ENCODE data around the gene CNNM1. TPM values are rescaled to one million over a fixed set of nuclear protein-coding genes. Genes with fewer than 3 reads are reported as not detected.
A peak's percentile ranks its signal among the peaks of the same experiment; 100 is the strongest.

Gene CNNM1
- total RNA-seq, 4 donors from 2014 or later = not detected

DNA sequence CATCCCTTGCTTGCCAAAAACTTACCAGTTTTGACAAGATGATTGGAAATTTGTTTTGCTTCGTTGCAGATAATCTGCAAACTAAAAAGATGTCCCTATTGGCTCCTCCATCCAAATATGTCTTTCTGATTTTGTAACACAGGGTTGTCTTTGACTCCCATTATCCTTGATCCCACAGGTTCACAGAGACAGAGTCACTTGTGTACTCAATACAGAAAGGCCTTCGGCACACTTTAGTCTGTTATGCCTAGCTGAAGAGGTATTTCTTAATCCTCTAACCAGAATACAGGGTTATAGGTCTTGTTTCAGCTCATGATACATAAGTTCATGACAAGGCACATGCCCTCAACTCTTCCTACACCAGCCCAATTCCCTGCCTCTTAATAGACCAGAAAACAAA, 10.7 kb upstream of the CNNM1 start:
- ATAC-seq (no peak), DNase-seq (no peak)
- intact Hi-C loops (cut with DNase I; ENCODE audit: low total_unique reads) (no loop called here), in situ Hi-C loops (cut with MboI; ENCODE audit: low sequenced_read_pairs in 4 of 4) (no loop called here)
- Histone ChIP-seq H3K36me3 (no peaks in the 10 kb centered on the region), H3K4me3 (no peak overlapping the region), H3K9me3 (no peaks in the 10 kb centered on the region), H3K27me3 (peaks cover 0 to 13% (median 0%) of the 10 kb centered on the region in 3 donors), H3K4me1 (no peaks in the 10 kb centered on the region), H3K27ac (no peak overlapping the region)
- TF ChIP-seq, protein P1, sequence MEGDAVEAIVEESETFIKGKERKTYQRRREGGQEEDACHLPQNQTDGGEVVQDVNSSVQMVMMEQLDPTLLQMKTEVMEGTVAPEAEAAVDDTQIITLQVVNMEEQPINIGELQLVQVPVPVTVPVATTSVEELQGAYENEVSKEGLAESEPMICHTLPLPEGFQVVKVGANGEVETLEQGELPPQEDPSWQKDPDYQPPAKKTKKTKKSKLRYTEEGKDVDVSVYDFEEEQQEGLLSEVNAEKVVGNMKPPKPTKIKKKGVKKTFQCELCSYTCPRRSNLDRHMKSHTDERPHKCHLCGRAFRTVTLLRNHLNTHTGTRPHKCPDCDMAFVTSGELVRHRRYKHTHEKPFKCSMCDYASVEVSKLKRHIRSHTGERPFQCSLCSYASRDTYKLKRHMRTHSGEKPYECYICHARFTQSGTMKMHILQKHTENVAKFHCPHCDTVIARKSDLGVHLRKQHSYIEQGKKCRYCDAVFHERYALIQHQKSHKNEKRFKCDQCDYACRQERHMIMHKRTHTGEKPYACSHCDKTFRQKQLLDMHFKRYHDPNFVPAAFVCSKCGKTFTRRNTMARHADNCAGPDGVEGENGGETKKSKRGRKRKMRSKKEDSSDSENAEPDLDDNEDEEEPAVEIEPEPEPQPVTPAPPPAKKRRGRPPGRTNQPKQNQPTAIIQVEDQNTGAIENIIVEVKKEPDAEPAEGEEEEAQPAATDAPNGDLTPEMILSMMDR (IDR thresholded peaks at IDR 0.05 in 4 of 5, conservative IDR thresholded peaks at IDR 0.05 in 1 of 5) = no peak
- no peak for TF ChIP-seq POLR2A (IDR thresholded peaks at IDR 0.05)

DNA sequence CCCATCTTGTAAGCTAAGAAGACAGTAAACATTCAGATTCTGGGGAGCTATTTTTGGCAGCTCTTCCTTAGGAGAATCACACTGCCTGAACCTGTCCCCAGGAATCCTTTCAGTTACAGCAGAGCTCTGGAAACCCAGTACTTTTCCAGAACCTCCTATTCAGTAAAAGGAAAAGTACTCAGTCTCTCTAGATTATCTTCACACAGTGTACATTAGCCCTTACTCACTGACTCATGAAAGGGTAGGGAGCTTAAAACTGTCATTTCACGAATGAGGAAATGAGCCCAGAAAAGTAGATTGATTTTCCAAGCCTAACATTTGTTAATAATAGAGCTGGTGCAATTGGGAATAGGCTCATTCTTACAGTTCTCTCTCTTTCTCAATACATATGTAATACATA, 3.9 kb upstream of the CNNM1 start:
- intact Hi-C loops (cut with DNase I; ENCODE audit: low total_unique reads) (no loop called here), in situ Hi-C loops (cut with MboI; ENCODE audit: low sequenced_read_pairs in 4 of 4) (no loop called here)
- DNase-seq (no peak), ATAC-seq (no peak)
- Histone ChIP-seq H3K27me3 (peaks cover 29 to 40% (median 30%) of the 10 kb centered on the region in 3 donors), H3K9me3 (no peaks in the 10 kb centered on the region), H3K27ac (no peak overlapping the region), H3K36me3 (no peaks in the 10 kb centered on the region), H3K4me1 (peaks cover 0 to 9% of the 10 kb centered on the region in 2 donors), H3K4me3 (no peak overlapping the region)
- TF ChIP-seq POLR2A (IDR thresholded peaks at IDR 0.05) = no peak
- TF ChIP-seq, protein P1 (IDR thresholded peaks at IDR 0.05 in 4 of 5, conservative IDR thresholded peaks at IDR 0.05 in 1 of 5) = no peak

DNA sequence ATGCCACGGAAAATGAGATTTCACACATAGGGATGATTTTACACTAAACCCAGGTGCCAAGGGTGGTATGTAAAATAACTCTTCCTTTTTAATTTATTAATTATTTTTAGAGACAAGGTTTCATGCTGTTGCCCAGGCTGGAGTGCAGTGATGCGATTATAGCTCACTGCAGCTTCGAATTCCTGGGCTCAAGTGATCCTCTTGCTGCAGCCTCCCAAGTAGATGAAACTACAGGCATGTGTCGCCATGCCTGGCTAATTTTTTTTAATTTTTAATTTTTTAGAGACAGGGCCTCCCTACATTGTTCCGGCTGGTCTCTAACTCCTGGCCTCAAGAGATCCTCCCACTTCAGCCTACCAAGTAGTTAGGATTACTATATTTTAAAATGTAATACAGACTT, 2.3 kb upstream of the CNNM1 start:
- peaks cover 0 to 9% of the 10 kb centered on the region in 2 donors for H3K4me1 ChIP-seq
- H3K27ac ChIP-seq = no peak overlapping the region
- in situ Hi-C loops (cut with MboI; ENCODE audit: low sequenced_read_pairs in 4 of 4) = no loop called here
- DNase-seq (no peak), ATAC-seq (no peak)
- no peaks in the 10 kb centered on the region for H3K36me3 ChIP-seq
- no peak overlapping the region for H3K4me3 ChIP-seq
- intact Hi-C loops (cut with DNase I; ENCODE audit: low total_unique reads) = no loop called here
- TF ChIP-seq, protein P1 (IDR thresholded peaks at IDR 0.05 in 4 of 5, conservative IDR thresholded peaks at IDR 0.05 in 1 of 5) = no peak
- no peak for TF ChIP-seq POLR2A (IDR thresholded peaks at IDR 0.05)
- peaks cover 38 to 54% (median 45%) of the 10 kb centered on the region in 3 donors for H3K27me3 ChIP-seq
- H3K9me3 ChIP-seq = no peaks in the 10 kb centered on the region

DNA sequence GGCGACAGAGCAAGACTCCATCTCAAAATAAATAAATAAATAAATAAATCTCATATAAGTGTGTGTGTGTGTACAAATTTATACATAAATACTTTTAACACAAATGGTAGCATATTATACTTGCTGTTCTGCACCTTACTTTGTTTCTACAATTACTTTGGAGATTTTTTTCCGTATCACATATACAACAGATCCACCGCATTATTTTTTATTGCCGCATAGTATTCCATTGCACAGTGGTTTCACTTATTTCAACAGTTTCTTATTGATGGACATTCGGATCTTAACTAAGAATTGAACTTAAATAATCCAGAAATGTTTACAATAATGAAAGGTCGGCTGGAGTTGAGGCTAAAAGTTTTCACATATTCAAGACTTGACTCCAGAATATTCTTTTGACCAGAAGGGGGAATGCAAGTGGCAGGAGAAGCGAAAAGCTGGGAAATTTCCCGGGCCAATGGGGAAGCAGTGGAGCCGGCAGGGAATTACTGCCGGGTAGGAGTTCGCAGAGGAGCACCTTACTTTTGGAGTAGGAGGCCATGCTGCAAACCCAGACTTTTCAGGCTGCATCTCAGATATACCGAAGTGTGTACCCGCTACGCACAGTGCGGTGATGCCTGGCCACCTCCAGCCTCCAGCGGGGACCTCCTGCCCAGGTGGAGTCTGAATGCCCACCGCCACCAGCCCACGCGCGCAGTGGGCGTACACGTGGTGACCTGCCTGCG, 415 bp upstream of the CNNM1 start:
- in situ Hi-C loops (cut with MboI; ENCODE audit: low sequenced_read_pairs in 4 of 4) (no loop called here), intact Hi-C loops (cut with DNase I; ENCODE audit: low total_unique reads) (no loop called here)
- Histone ChIP-seq H3K36me3 (no peaks in the 10 kb centered on the region), H3K27ac (no peak overlapping the region), H3K9me3 (no peaks in the 10 kb centered on the region), H3K27me3 (peaks cover 29 to 64% (median 46%) of the 10 kb centered on the region in 3 donors), H3K4me1 (peaks cover 0 to 9% of the 10 kb centered on the region in 2 donors), H3K4me3 (peak overlapping the region; percentile 42 to 55 (median 46))
- TF ChIP-seq, protein P1 (IDR thresholded peaks at IDR 0.05 in 4 of 5, conservative IDR thresholded peaks at IDR 0.05 in 1 of 5) = no peak
- no peak for TF ChIP-seq POLR2A (IDR thresholded peaks at IDR 0.05)
- ATAC-seq (no peak), DNase-seq (no peak)

All from gastrocnemius medialis (tissue), 4 donors.